ENCODE data around the gene USP30. TPM values are rescaled to one million over a fixed set of nuclear protein-coding genes. Genes with fewer than 3 reads are reported as not detected.

USP30 gene
- total RNA-seq, 3 donors from 2014 or later, result 22.2 to 28.5 (median 24.7) TPM

DNA sequence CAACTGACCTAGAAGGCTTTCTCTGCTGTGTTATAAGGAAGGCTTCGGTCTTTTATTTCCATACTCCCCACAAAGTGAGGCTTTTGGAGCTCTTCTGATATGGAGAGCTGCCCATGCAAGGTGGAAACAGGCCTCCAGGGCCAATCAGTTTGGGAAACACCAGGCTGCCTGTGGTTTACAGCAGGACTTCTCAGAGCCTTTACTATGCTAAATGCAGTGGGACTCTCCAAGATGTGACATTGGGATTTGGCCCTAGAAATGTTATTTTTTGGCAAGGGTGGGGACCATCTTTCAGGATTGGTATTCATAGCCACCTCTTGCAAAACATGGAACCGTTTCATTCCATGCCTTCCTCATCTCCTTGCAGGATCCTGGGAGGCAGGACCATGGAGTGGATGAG is 67.7 kb downstream of the USP30 start:
- intact Hi-C loops (cut with DNase I; ENCODE audit: low total_unique reads), result no loop called here
- H3K9me3 ChIP-seq, result no peaks in the 10 kb centered on the region
- H3K27ac ChIP-seq, result no peak overlapping the region
- no peaks in the 10 kb centered on the region for H3K4me1 ChIP-seq
- TF ChIP-seq POLR2A (IDR thresholded peaks at IDR 0.05) (no peak), POLR2AphosphoS5 (IDR thresholded peaks at IDR 0.05) (no peak)
- TF ChIP-seq, protein P1, sequence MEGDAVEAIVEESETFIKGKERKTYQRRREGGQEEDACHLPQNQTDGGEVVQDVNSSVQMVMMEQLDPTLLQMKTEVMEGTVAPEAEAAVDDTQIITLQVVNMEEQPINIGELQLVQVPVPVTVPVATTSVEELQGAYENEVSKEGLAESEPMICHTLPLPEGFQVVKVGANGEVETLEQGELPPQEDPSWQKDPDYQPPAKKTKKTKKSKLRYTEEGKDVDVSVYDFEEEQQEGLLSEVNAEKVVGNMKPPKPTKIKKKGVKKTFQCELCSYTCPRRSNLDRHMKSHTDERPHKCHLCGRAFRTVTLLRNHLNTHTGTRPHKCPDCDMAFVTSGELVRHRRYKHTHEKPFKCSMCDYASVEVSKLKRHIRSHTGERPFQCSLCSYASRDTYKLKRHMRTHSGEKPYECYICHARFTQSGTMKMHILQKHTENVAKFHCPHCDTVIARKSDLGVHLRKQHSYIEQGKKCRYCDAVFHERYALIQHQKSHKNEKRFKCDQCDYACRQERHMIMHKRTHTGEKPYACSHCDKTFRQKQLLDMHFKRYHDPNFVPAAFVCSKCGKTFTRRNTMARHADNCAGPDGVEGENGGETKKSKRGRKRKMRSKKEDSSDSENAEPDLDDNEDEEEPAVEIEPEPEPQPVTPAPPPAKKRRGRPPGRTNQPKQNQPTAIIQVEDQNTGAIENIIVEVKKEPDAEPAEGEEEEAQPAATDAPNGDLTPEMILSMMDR (IDR thresholded peaks at IDR 0.05), result no peak
- H3K27me3 ChIP-seq, result no peaks in the 10 kb centered on the region
- H3K36me3 ChIP-seq, result no peaks in the 10 kb centered on the region
- DNase-seq (ENCODE audit: low spot score in 2 of 2), result no peak
- H3K4me3 ChIP-seq, result no peak overlapping the region

DNA sequence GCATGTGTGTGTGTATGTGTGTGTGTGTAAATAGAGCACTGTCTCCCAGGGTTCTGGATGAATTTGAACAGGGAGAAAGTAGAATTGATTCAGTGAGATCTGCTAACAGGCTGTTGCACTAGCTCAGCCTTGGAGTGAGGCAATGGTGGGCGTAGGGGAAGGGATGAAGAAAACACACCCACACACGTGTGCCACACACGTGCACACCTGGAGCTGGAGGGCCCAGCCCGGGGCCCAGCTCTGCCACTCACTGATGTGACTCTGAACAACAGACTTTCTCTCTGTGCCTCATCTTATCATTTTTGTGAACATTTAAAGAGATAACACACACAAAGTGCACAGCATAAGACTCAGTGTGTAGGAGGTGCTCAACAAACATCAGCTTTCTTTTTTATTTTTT is 68.2 kb downstream of the USP30 start:
- intact Hi-C loops (cut with DNase I; ENCODE audit: low total_unique reads), result no loop called here
- no peaks in the 10 kb centered on the region for H3K36me3 ChIP-seq
- no peaks in the 10 kb centered on the region for H3K9me3 ChIP-seq
- H3K27me3 ChIP-seq, result no peaks in the 10 kb centered on the region
- TF ChIP-seq POLR2A (IDR thresholded peaks at IDR 0.05) (no peak), POLR2AphosphoS5 (IDR thresholded peaks at IDR 0.05) (no peak)
- TF ChIP-seq, protein P1 (IDR thresholded peaks at IDR 0.05), result no peak
- H3K4me1 ChIP-seq, result no peaks in the 10 kb centered on the region
- H3K27ac ChIP-seq, result no peak overlapping the region
- H3K4me3 ChIP-seq, result no peak overlapping the region
- no peak for DNase-seq (ENCODE audit: low spot score in 2 of 2)

DNA sequence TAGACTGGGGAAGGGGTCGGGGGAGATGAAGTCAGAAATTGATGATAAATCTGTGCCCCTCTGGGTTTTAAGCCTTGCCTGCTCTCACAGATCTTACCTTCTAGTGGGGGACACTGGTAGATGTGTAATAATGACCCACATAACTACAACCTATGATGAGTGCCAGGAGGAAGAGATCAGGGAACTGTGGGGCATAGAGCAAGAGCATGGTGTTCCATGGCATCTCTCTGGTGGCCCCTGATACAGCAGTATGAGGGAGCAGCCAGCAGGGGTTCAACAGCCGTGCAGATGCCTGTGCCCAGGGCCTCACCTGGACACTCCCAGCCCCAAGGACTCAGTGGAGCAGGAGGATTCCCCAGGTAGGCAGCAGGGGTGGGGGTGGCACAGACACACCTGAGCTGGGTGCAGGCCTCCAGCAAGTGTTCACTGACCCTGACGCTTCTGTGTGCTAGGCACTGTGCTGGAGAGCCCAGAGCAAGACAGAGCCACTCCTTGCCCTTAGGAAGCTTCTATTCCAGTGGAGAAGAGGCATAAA is 69.0 kb downstream of the USP30 start:
- no peak for DNase-seq (ENCODE audit: low spot score in 2 of 2)
- Histone ChIP-seq H3K4me3 (no peak overlapping the region), H3K9me3 (no peaks in the 10 kb centered on the region), H3K4me1 (no peaks in the 10 kb centered on the region), H3K36me3 (no peaks in the 10 kb centered on the region), H3K27me3 (no peaks in the 10 kb centered on the region), H3K27ac (no peak overlapping the region)
- no peak for TF ChIP-seq POLR2AphosphoS5 (IDR thresholded peaks at IDR 0.05)
- TF ChIP-seq, protein P1 (IDR thresholded peaks at IDR 0.05), result no peak
- TF ChIP-seq POLR2A (IDR thresholded peaks at IDR 0.05), result no peak
- intact Hi-C loops (cut with DNase I; ENCODE audit: low total_unique reads), result no loop called here

DNA sequence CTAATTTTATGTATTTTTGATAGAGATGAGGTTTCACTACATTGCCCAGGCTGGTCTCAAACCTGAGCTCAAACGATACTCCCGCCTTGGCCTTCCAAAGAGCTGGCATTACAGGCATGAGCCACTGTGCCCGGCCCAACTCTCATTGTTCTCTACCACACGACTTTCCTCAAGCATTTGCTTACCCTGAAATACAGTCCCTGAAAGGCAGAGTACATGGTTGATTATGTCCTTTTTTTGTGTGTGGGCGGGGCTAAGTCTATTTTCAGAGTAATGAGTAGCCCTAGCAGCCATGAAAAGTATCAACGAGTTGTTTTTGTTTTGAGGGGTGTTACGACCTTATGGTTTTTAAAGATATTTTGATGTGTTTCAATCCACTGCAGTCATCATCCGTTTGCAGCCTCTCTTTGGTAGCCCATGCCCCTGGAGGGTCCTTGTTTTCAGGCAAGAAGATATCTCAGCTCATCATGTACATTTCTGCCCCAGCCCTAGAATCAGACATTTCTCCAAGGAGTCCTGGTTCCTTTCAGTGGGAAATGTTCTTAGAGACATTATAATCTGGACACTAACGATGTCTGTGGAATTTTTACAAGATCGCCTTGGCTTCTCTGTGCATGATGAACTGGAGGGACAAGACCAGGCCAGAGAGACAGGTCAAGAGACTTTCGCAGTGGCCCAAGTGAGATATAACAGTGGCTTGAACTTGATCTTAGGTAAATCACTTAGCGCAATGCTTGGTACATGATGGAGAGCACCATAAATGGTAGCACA is 72.7 kb downstream of the USP30 start:
- DNase-seq (ENCODE audit: low spot score in 2 of 2), result no peak
- no peak overlapping the region for H3K27ac ChIP-seq
- no peaks in the 10 kb centered on the region for H3K4me1 ChIP-seq
- H3K36me3 ChIP-seq, result no peaks in the 10 kb centered on the region
- no peaks in the 10 kb centered on the region for H3K27me3 ChIP-seq
- H3K9me3 ChIP-seq, result no peaks in the 10 kb centered on the region
- intact Hi-C loops (cut with DNase I; ENCODE audit: low total_unique reads), result no loop called here
- H3K4me3 ChIP-seq, result no peak overlapping the region
- TF ChIP-seq, protein P1 (IDR thresholded peaks at IDR 0.05), result no peak
- TF ChIP-seq POLR2AphosphoS5 (IDR thresholded peaks at IDR 0.05) (no peak), POLR2A (IDR thresholded peaks at IDR 0.05) (no peak)

DNA sequence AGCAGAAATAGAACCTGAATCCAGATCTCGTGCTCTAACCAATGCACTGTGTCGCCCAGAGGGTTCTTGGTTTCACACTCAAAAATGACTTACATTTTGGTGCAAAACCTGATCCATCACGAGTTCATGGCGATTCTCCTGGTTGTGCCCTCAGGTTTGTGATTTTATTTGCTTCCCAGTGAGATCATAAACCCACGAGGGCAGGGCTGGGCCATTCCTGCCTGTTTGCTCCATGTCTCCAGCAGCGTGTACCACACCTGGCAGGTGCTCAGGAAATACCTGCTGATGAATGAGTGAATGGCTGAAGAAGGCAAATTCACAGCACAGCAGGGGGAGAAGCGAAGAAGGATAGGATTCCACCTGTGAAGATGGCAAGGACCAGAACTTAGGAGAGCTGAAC is 73.4 kb downstream of the USP30 start:
- no peaks in the 10 kb centered on the region for H3K4me1 ChIP-seq
- no peak overlapping the region for H3K27ac ChIP-seq
- no peaks in the 10 kb centered on the region for H3K36me3 ChIP-seq
- H3K27me3 ChIP-seq, result no peaks in the 10 kb centered on the region
- TF ChIP-seq, protein P1 (IDR thresholded peaks at IDR 0.05), result no peak
- no peak for TF ChIP-seq POLR2AphosphoS5 (IDR thresholded peaks at IDR 0.05)
- no peak for TF ChIP-seq POLR2A (IDR thresholded peaks at IDR 0.05)
- no peak for DNase-seq (ENCODE audit: low spot score in 2 of 2)
- H3K9me3 ChIP-seq, result no peaks in the 10 kb centered on the region
- intact Hi-C loops (cut with DNase I; ENCODE audit: low total_unique reads), result loop anchor here (1.0 kb wide), 1 partner anchor 24 kb away; no protein-coding TSS in a partner anchor
- no peak overlapping the region for H3K4me3 ChIP-seq

Measured in breast epithelium (tissue), 4 donors.